Keratinocyte (primary cell): Measurements from ENCODE around the gene FRAS1. TPM values are rescaled to one million over a fixed set of nuclear protein-coding genes. Genes with fewer than 3 reads are reported as not detected.
A peak's percentile ranks its signal among the peaks of the same experiment; 100 is the strongest.

Source experiments
- DNase-seq: peaks from one replicate; pipeline ENCODE4 v3.0.0-alpha.2; 2011; ENCODE audit warnings: low read depth, missing footprints, low spot score
- FAIRE-seq: peaks from 2 replicates; lab custom pipeline; 2011; peaks lifted over from hg19 to GRCh38; lab: Jason Lieb, UNC
- H2AFZ ChIP-seq: 2 replicates; pipeline ENCODE4 v1.6.0; 2012; ENCODE audit warnings: low read length, control low read depth, inconsistent platforms; ENCODE audit not compliant: control insufficient read depth
- H3K27ac ChIP-seq: 2 replicates; pipeline ENCODE4 v1.5.1; 2011; ENCODE audit warnings: low read length; ENCODE audit not compliant: control insufficient read depth, insufficient read depth
- H3K27me3 ChIP-seq: 3 replicates; pipeline ENCODE4 v1.6.0; 2011; ENCODE audit warnings: low read length; ENCODE audit not compliant: control insufficient read depth, insufficient read depth; ENCODE audit errors: extremely low read depth
- H3K36me3 ChIP-seq, 2 experiments: 2 replicates in 1 of 2; 3 replicates in 1 of 2; pipeline ENCODE4 v1.5.1; 2011; ENCODE audit warnings: low read length in 2 of 2, mild to moderate bottlenecking in 1 of 2; ENCODE audit not compliant: control insufficient read depth in 2 of 2, insufficient read depth in 2 of 2; ENCODE audit errors: extremely low read depth in 1 of 2
- H3K4me1 ChIP-seq: 3 replicates; pipeline ENCODE4 v1.5.1; 2011; ENCODE audit warnings: low read length; ENCODE audit not compliant: control insufficient read depth, insufficient read depth; ENCODE audit errors: extremely low read depth
- H3K4me2 ChIP-seq: 3 replicates; pipeline ENCODE4 v1.6.0; 2011; ENCODE audit warnings: low read depth, low read length; ENCODE audit not compliant: control insufficient read depth, insufficient read depth; ENCODE audit errors: extremely low read depth
- H3K4me3 ChIP-seq, 3 experiments: fragments of 200-600 bp in 1 of 3; sonication (generic) in 1 of 3; 2 replicates in 2 of 3; 3 replicates in 1 of 3; pipeline ENCODE4 v1.5.1; 2011 to 2016; ENCODE audit warnings: low read length in 3 of 3, mild to moderate bottlenecking in 3 of 3, control low read depth in 2 of 3, inconsistent platforms in 1 of 3, low read depth in 1 of 3, mixed read lengths in 1 of 3, mixed run types in 1 of 3, moderate library complexity in 1 of 3; ENCODE audit not compliant: control insufficient read depth in 2 of 3, insufficient read depth in 2 of 3; ENCODE audit errors: extremely low read depth in 1 of 3
- H3K79me2 ChIP-seq: 2 replicates; pipeline ENCODE4 v1.6.0; 2012; ENCODE audit warnings: low read length; ENCODE audit not compliant: control insufficient read depth, insufficient read depth
- H3K9ac ChIP-seq: 3 replicates; pipeline ENCODE4 v1.6.0; 2011; ENCODE audit warnings: low read length; ENCODE audit not compliant: control insufficient read depth, insufficient read depth; ENCODE audit errors: extremely low read depth
- H3K9me1 ChIP-seq: 3 replicates; pipeline ENCODE4 v1.6.0; 2011; ENCODE audit warnings: low read length; ENCODE audit not compliant: control insufficient read depth, insufficient read depth; ENCODE audit errors: extremely low read depth
- H3K9me3 ChIP-seq: 2 replicates; pipeline ENCODE4 v1.5.1; 2012; ENCODE audit warnings: low read depth, low read length; ENCODE audit not compliant: control insufficient read depth
- H4K20me1 ChIP-seq: 3 replicates; pipeline ENCODE4 v1.6.0; 2011; ENCODE audit warnings: low read length; ENCODE audit not compliant: control insufficient read depth, insufficient read depth; ENCODE audit errors: extremely low read depth
- CTCF ChIP-seq, 3 experiments: IDR thresholded peaks in 1 of 3; conservative IDR thresholded peaks in 1 of 3; optimal IDR thresholded peaks in 1 of 3; 2 replicates in 2 of 3; 3 replicates in 1 of 3; pipeline versions ENCODE3 to v1.5.1; 2011; ENCODE audit warnings: low read length in 3 of 3, mild to moderate bottlenecking in 3 of 3, moderate library complexity in 2 of 3, control low read depth in 1 of 3, inconsistent platforms in 1 of 3; ENCODE audit not compliant: insufficient read depth in 2 of 3; ENCODE audit errors: extremely low read depth in 1 of 3
- EZH2 ChIP-seq: IDR thresholded peaks from one replicate; pipeline ENCODE4 v1.6.1; 2012; ENCODE audit warnings: inconsistent platforms, mild to moderate bottlenecking, low read length, moderate library complexity
- dilution Hi-C: fragments of 300-500 bp; cut with MboI; formaldehyde crosslinking; loops from one replicate; pipeline ENCODE4 v1.7.0; 2020; ENCODE audit warnings: low sequenced_read_pairs; ENCODE audit not compliant: extremely low pct_ligation_motif_present
- polyA plus RNA-seq, 5 experiments: library from polyadenylated mRNA; depleted of rRNA in 3 of 5; stranded (reverse) in 3 of 5; stranded (forward) in 1 of 5; unstranded in 1 of 5; fragments of >200 nt; gene quantifications; 1 replicate in 1 of 5; 2 replicates in 3 of 5; 3 replicates in 1 of 5; pipeline versions ENCODE4 v1.2.1 to v1.2.3, GENCODE V29; 2011 to 2012; ENCODE audit warnings: missing spikeins in 2 of 5, low read depth in 1 of 5, low replicate concordance in 1 of 5

FRAS1 gene
- polyA plus RNA-seq, 1 donor (not counting 4 experiments of a cell fraction or from before 2014, with no cell fraction given) = 3.5 TPM

- H3K4me2 ChIP-seq = no peak overlapping the region
- no peak for DNase-seq
- dilution Hi-C loops = no loop called here
- H3K9me1 ChIP-seq = no peaks in the 10 kb centered on the region
- H3K4me3 ChIP-seq = no peak overlapping the region
- H3K27me3 ChIP-seq = no peaks in the 10 kb centered on the region
- no peak overlapping the region for H3K27ac ChIP-seq
- H4K20me1 ChIP-seq = no peaks in the 10 kb centered on the region
- no peaks in the 10 kb centered on the region for H3K9me3 ChIP-seq
- no peaks in the 10 kb centered on the region for H3K36me3 ChIP-seq
- peak; percentile 9 for FAIRE-seq
- no peaks in the 10 kb centered on the region for H3K79me2 ChIP-seq
- no peak overlapping the region for H3K9ac ChIP-seq
- H3K4me1 ChIP-seq = peaks cover 4% of the 10 kb centered on the region
- TF ChIP-seq EZH2 (no peak), CTCF (optimal IDR thresholded peaks at IDR 0.05 in 1 of 3, IDR thresholded peaks at IDR 0.05 in 1 of 3, conservative IDR thresholded peaks at IDR 0.05 in 1 of 3; ENCODE audit: extremely low read depth in 1 of 3, insufficient read depth in 2 of 3, low read length in 3 of 3) (no peak)
- H2AFZ ChIP-seq = no peak overlapping the region
Measured at GRCh38 chr4:78162342-78162741, 105.2 kb downstream of the FRAS1 start.

- Histone ChIP-seq H2AFZ (no peak overlapping the region), H3K27me3 (no peaks in the 10 kb centered on the region), H3K4me2 (no peak overlapping the region), H3K27ac (no peak overlapping the region), H4K20me1 (no peaks in the 10 kb centered on the region), H3K9me1 (no peaks in the 10 kb centered on the region), H3K9ac (no peak overlapping the region), H3K9me3 (no peaks in the 10 kb centered on the region), H3K4me3 (no peak overlapping the region), H3K36me3 (no peaks in the 10 kb centered on the region), H3K79me2 (no peaks in the 10 kb centered on the region), H3K4me1 (peaks cover 4% of the 10 kb centered on the region)
- no peak for FAIRE-seq
- TF ChIP-seq CTCF (optimal IDR thresholded peaks at IDR 0.05 in 1 of 3, IDR thresholded peaks at IDR 0.05 in 1 of 3, conservative IDR thresholded peaks at IDR 0.05 in 1 of 3; ENCODE audit: extremely low read depth in 1 of 3, insufficient read depth in 2 of 3, low read length in 3 of 3) (no peak), EZH2 (no peak)
- DNase-seq = no peak
- dilution Hi-C loops = no loop called here
Measured at GRCh38 chr4:78162821-78163220, 105.7 kb downstream of the FRAS1 start.
